Fibroblast of mammary gland (primary cell): ENCODE results near the gene USP35.

ENCODE experiments used
- DNase-seq: peaks from one replicate; pipeline ENCODE4 v3.0.0-alpha.2; 2010; ENCODE audit warnings: low read depth
- H3K4me3 ChIP-seq: 2 replicates; pipeline ENCODE4 v1.5.1; 2011; ENCODE audit warnings: low read depth, mild to moderate bottlenecking, low read length, moderate library complexity; ENCODE audit not compliant: control insufficient read depth
- TF ChIP-seq, protein P1 (sequence below): conservative IDR thresholded peaks from 2 replicates; pipeline ENCODE4 v1.5.1; 2011; ENCODE audit warnings: low read depth, low read length, inconsistent platforms; ENCODE audit not compliant: control insufficient read depth, insufficient read depth

Gene USP35

GRCh38 chr11:78208257-78209165, 19.8 kb downstream of the USP35 start:
- peak; percentile 74 for DNase-seq
- no peak overlapping the region for H3K4me3 ChIP-seq
- TF ChIP-seq, protein P1, sequence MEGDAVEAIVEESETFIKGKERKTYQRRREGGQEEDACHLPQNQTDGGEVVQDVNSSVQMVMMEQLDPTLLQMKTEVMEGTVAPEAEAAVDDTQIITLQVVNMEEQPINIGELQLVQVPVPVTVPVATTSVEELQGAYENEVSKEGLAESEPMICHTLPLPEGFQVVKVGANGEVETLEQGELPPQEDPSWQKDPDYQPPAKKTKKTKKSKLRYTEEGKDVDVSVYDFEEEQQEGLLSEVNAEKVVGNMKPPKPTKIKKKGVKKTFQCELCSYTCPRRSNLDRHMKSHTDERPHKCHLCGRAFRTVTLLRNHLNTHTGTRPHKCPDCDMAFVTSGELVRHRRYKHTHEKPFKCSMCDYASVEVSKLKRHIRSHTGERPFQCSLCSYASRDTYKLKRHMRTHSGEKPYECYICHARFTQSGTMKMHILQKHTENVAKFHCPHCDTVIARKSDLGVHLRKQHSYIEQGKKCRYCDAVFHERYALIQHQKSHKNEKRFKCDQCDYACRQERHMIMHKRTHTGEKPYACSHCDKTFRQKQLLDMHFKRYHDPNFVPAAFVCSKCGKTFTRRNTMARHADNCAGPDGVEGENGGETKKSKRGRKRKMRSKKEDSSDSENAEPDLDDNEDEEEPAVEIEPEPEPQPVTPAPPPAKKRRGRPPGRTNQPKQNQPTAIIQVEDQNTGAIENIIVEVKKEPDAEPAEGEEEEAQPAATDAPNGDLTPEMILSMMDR = no peak

DNA sequence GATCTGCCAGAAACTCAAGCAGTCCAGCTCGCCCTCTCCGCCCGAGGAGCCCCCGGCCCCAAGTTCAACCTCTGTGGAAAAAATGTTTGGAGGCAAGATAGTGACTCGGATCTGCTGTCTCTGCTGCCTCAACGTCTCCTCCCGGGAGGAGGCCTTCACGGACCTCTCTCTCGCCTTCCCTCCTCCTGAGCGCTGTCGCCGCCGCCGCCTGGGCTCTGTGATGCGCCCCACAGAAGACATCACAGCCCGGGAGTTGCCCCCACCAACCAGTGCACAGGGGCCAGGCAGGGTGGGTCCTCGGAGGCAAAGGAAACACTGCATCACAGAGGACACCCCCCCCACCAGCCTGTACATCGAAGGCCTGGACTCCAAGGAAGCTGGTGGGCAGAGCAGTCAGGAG, 20.8 kb downstream of the USP35 start:
- TF ChIP-seq, protein P1 = no peak
- H3K4me3 ChIP-seq = no peak overlapping the region
- DNase-seq = no peak

- no peak overlapping the region for H3K4me3 ChIP-seq
- TF ChIP-seq, protein P1 = no peak
- no peak for DNase-seq
Measured at GRCh38 chr11:78210000-78210608, 21.4 kb downstream of the USP35 start.

DNA sequence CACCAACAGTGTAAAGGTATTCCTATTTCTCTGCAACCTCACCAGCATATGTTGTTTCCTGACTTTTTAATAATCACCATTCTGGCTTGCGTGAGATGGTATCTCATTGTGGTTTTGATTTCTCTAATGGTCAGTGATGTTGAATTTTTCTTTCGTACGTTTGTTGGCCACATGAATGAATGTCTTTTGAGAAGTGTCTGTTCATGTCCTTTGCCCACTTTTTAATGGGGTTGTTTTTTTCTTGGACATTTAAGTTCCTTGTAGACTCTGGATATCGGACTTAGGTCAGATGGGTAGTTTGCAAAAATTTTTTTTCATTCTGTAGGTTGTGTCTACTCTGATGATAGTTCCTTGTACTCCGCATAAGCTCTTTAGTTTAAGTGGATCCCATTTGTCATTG, 22.8 kb downstream of the USP35 start:
- H3K4me3 ChIP-seq = no peak overlapping the region
- TF ChIP-seq, protein P1 = no peak
- no peak for DNase-seq

DNA sequence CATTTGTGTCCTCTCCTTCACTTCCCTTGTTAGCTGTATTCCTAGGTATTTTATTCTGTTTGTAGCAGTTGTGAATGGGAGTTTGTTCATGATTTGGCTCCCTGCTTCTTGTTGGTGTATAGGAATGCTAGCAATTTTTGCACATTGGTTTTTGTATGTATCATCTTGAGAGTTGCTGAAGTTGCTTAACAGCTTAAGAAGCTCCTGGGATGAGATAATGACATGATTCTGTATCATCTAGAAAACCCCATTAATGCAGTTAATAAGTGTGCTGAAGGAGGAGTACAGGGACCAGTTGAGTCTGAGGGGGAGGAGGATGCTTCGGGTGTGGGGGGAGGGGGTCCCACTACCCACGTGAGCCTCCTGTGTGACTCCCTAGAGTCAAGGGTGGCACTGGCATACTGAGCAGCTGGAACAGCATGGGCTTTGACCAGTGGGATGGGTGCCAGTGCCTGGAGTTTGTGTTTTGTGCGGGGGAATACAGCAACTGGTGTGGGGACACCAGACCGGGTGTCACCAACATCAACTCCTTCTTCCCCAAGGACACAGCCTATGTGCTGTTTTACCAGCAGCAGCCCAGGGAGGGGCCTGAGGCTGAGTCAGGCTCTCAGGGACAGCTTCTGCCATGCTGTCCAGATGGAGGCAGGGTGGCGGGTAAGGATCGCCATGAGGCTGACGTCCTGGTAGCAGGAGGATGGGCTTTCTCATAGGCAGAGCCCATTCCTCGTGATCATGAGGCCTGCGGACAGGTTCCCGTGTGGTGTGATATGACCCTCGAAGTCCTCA, 24.1 kb downstream of the USP35 start:
- H3K4me3 ChIP-seq = no peak overlapping the region
- DNase-seq = peak; percentile 57
- TF ChIP-seq, protein P1 = no peak

GRCh38 chr11:78213526-78214330, 25.0 kb downstream of the USP35 start:
- TF ChIP-seq, protein P1 = no peak
- H3K4me3 ChIP-seq = no peak overlapping the region

More at GRCh38 chr11:78213526-78214330, 25.0 kb downstream of the USP35 start:
- DNase-seq = no peak
